Common myeloid progenitor, CD34-positive (primary cell): ENCODE measurements around the gene POU4F3.

Source experiments
- CTCF ChIA-PET: fragments of 350-600 bp; sonication (Branson Sonifier 250); formaldehyde crosslinking; loops from one replicate; lab custom pipeline; 2021; ENCODE audit warnings: antibody characterized with exemption; lab: Charles Lee
- POLR2A ChIA-PET: fragments of 350-600 bp; sonication (Branson Sonifier 250); formaldehyde crosslinking; loops from one replicate; lab custom pipeline; 2021; ENCODE audit warnings: antibody characterized with exemption; lab: Charles Lee
- DNase-seq, 3 donors: peaks; one replicate each; pipeline versions ENCODE4 v3.0.0 to v3.0.0-alpha.2; 2013
- H3K27ac ChIP-seq, 2 experiments: 1 replicate in 1 of 2; 2 replicates in 1 of 2; pipeline ENCODE4 v1.7.0; 2013; ENCODE audit warnings: inconsistent platforms in 2 of 2, low read length in 2 of 2, mild to moderate bottlenecking in 2 of 2, low read depth in 1 of 2, moderate library complexity in 1 of 2; ENCODE audit not compliant: severe bottlenecking in 2 of 2, insufficient read depth in 1 of 2, poor library complexity in 1 of 2
- H3K27me3 ChIP-seq, 5 experiments: replicated peaks in 2 of 5; 1 replicate in 3 of 5; 2 replicates in 2 of 5; pipeline versions ENCODE4 v1.6.1 to v1.7.0; 2013; ENCODE audit warnings: low read length in 4 of 5, mild to moderate bottlenecking in 2 of 5, moderate library complexity in 2 of 5, inconsistent platforms in 1 of 5; ENCODE audit not compliant: insufficient read depth in 5 of 5, control insufficient read depth in 4 of 5
- H3K36me3 ChIP-seq, 4 experiments: 1 replicate in 2 of 4; 2 replicates in 2 of 4; pipeline versions ENCODE4 v1.6.1 to v1.7.0; 2013; ENCODE audit warnings: low read length in 3 of 4, control low read depth in 1 of 4, mild to moderate bottlenecking in 1 of 4; ENCODE audit not compliant: control insufficient read depth in 4 of 4, insufficient read depth in 4 of 4
- H3K4me1 ChIP-seq, 4 experiments: 1 replicate in 3 of 4; 2 replicates in 1 of 4; pipeline versions ENCODE4 v1.6.1 to v1.7.1; 2013; ENCODE audit warnings: low read length in 3 of 4, mild to moderate bottlenecking in 3 of 4, control low read depth in 1 of 4, inconsistent platforms in 1 of 4, moderate library complexity in 1 of 4; ENCODE audit not compliant: control insufficient read depth in 4 of 4, insufficient read depth in 4 of 4; ENCODE audit errors: control extremely low read depth in 1 of 4
- H3K4me3 ChIP-seq, 7 experiments: 1 replicate in 4 of 7; 2 replicates in 3 of 7; pipeline versions ENCODE4 v1.5.1 to v1.7.0; 2013; ENCODE audit warnings: mild to moderate bottlenecking in 7 of 7, low read length in 6 of 7, moderate library complexity in 6 of 7, inconsistent platforms in 2 of 7, low read depth in 2 of 7, control low read depth in 1 of 7; ENCODE audit not compliant: insufficient read depth in 4 of 7, control insufficient read depth in 1 of 7; ENCODE audit errors: extremely low read depth in 1 of 7
- H3K9me3 ChIP-seq, 5 experiments: 1 replicate in 4 of 5; 2 replicates in 1 of 5; pipeline versions ENCODE4 v1.6.1 to v1.7.1; 2013; ENCODE audit warnings: low read length in 4 of 5, mild to moderate bottlenecking in 2 of 5, inconsistent platforms in 1 of 5, low read depth in 1 of 5, moderate library complexity in 1 of 5; ENCODE audit not compliant: control insufficient read depth in 4 of 5, insufficient read depth in 2 of 5; ENCODE audit errors: control extremely low read depth in 1 of 5
- WGBS: methylation state at CpG from one replicate; pipeline ENCODE4 v1.1.5; 2013; ENCODE audit not compliant: insufficient coverage; 5-methylcytosine and 5-hydroxymethylcytosine counted together

POU4F3 gene

DNA sequence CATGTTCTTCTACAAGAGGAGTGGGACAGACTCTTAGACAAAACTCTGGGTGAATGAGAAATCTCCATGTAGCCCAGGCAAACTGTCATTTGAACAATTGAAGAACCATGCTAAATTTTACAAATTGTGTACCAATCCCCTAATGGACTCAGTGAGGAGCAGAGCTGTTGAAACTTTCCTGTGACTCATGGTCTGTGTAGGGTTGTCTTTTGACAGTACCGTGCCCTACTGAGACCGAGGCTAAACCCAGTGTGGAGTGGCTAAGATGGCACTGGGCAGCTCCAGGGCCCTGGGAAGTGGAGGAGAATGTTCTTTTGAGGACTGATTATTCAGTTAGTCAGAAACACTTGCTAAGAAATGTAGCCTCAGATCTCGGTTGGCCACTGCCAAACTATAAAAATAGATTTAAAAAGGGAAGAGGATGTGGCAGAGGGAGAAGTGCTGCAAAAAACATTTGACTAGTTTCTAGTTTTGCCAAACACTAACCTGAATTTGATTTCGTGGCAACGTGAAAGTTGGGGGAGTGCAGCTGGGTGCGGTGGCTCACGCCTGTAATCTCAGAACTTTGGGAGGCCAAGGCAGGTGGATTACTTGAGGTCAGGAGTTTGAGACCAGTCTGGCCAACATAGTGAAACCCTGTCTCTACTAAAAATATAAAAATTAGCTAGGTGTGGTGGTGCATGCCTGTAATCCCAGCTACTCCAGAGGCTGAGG is 24.7 kb downstream of the POU4F3 start:
- CTCF ChIA-PET, result no interaction called here
- no peak overlapping the region for H3K27ac ChIP-seq
- H3K4me3 ChIP-seq, result no peak overlapping the region
- 16% methylated on average over 5 of the region's 7 CpGs for WGBS
- H3K9me3 ChIP-seq, result no peaks in the 10 kb centered on the region
- peaks cover 0 to 5% (median 0%) of the 10 kb centered on the region in 5 experiments for H3K27me3 ChIP-seq
- peak in 2 of 3 donors; percentile 31 to 42 for DNase-seq
- H3K4me1 ChIP-seq, result peaks cover 0 to 9% (median 6%) of the 10 kb centered on the region in 4 experiments
- H3K36me3 ChIP-seq, result no peaks in the 10 kb centered on the region
- POLR2A ChIA-PET, result no interaction called here

DNA sequence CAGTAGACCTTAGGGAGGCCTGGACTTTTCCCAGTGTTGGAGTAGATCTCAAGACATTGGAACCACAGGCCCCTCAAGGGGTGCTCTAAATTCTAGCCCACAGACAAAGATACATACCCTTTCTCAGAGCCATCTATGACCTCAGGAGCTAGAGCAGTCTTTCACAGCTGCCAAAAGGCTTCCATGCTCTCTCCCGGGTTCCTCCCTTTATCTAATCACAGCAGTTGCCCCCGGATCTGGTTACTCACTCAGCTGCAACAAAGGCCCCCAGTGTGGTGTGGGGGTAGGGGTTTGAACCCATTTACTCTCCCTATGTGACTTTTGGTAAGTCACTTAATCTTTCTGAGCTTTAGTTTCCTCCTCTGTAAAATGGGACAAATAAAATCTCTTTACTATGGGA is 27.0 kb downstream of the POU4F3 start:
- DNase-seq, result no peak
- no peaks in the 10 kb centered on the region for H3K36me3 ChIP-seq
- H3K27ac ChIP-seq, result no peak overlapping the region
- H3K27me3 ChIP-seq, result peaks cover 0 to 4% (median 0%) of the 10 kb centered on the region in 5 experiments
- no CpG with 5 or more reads among the region's 2 CpGs for WGBS
- ChIA-PET CTCF (interaction anchor here (0.9 to 2.1 kb wide), 2 partner anchors 12 to 22 kb away, joined by 3 to 5 read pairs; no protein-coding TSS in a partner anchor), POLR2A (no interaction called here)
- no peak overlapping the region for H3K4me3 ChIP-seq
- no peaks in the 10 kb centered on the region for H3K9me3 ChIP-seq
- H3K4me1 ChIP-seq, result peaks cover 0 to 9% (median 6%) of the 10 kb centered on the region in 4 experiments

DNA sequence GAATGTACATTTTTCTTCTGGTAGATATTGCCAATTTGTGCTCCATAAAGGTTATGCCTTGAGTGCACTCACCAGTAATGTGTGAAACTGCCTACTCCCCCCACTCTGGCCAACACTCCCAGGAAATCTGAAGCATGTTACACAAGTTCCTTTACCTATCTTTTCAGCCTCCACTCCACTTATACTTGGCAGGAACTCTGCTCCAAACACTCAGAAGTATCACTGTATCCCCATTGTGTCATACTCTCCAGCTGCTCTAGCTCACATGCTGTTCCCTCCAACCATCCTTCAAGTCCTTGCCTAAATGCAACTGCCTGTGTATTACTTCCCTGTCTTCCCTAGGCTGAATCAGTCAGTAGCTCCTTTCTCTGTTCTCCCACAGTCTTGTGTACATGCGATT is 28.3 kb downstream of the POU4F3 start:
- Histone ChIP-seq H3K36me3 (no peaks in the 10 kb centered on the region), H3K27ac (no peak overlapping the region), H3K9me3 (no peaks in the 10 kb centered on the region), H3K27me3 (peaks cover 0 to 4% (median 0%) of the 10 kb centered on the region in 5 experiments), H3K4me3 (no peak overlapping the region), H3K4me1 (peaks cover 0 to 9% (median 6%) of the 10 kb centered on the region in 4 experiments)
- no CpG with 5 or more reads among the region's 1 CpG for whole genome bisulfite sequencing
- ChIA-PET CTCF (no interaction called here), POLR2A (no interaction called here)
- no peak for DNase-seq

DNA sequence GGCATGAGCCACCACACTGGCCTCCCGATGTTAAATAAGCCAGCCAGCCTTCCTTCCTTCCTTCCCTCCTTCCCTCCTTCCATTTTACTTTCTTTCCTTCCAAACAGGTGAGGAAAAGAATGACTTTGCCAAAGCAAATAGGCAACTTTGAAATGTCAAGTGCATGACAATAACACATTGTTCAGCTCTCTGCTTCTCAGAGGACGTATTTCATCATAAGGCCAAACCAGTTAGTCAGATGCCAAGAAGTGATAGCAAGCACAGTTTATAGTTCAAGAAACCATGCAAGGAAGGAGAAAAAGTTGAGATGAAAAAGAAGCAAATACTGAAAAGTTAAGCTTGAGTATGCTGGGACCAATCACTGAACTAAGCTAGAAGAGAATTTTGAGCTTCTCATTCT is 29.5 kb downstream of the POU4F3 start:
- POLR2A ChIA-PET, result no interaction called here
- CTCF ChIA-PET, result interaction anchor here (0.5 to 1.0 kb wide), 2 partner anchors 49 to 52 kb away, joined by 3 to 4 read pairs; no protein-coding TSS in a partner anchor
- DNase-seq, result no peak
- Histone ChIP-seq H3K4me3 (no peak overlapping the region), H3K9me3 (no peaks in the 10 kb centered on the region), H3K36me3 (no peaks in the 10 kb centered on the region), H3K27ac (no peak overlapping the region), H3K27me3 (peaks cover 0 to 4% (median 0%) of the 10 kb centered on the region in 5 experiments), H3K4me1 (peaks cover 0 to 6% (median 3%) of the 10 kb centered on the region in 4 experiments)
- WGBS, result 64% methylated on average over 1 of the region's 2 CpGs

DNA sequence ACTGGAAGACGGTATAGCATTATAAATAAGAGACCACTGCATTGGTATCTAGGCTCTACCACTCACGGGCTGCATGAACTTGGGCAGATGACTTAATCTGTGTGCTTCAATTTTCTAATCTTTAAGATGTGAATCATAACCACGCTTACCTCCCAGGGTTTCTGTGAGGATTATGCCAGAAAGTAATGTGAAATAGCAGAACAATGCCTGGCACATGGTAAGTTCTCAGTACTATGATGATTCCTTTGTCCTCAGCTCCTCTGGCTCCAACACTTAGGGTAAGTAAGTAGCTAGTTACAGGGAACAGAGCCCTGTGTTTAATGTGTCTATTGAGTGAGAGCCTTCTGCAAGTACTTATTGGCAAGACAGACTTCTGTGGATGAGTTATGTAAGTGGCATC is 31.1 kb downstream of the POU4F3 start:
- DNase-seq, result no peak
- WGBS, result 100% methylated on average over 3 of the region's 3 CpGs
- ChIA-PET CTCF (no interaction called here), POLR2A (no interaction called here)
- H3K9me3 ChIP-seq, result no peaks in the 10 kb centered on the region
- H3K27ac ChIP-seq, result no peak overlapping the region
- no peaks in the 10 kb centered on the region for H3K36me3 ChIP-seq
- H3K27me3 ChIP-seq, result peaks cover 0 to 6% (median 0%) of the 10 kb centered on the region in 5 experiments
- H3K4me1 ChIP-seq, result no peaks in the 10 kb centered on the region
- H3K4me3 ChIP-seq, result no peak overlapping the region

DNA sequence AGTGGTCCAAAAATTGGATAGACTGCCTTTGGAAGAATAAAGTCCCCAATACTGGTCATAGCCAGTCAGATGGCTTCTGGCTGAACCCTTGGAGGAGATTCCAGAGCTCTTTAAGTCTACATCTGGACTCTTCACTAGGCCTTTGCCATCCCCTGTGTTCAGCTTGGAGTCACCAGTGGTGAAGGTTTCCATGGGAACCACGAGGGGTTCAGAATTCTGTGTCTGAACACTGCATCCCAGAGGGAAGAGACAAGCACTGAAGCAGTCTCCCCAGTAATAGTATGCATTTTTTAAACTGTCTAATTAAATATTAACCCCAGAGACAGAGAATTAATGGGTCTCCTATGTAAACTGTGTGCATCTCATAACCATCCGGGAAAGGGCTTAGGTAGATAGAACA is 38.2 kb downstream of the POU4F3 start:
- H3K4me1 ChIP-seq, result no peaks in the 10 kb centered on the region
- ChIA-PET POLR2A (interaction anchor here (0.5 kb wide), 1 partner anchor 39 kb away, joined by 8 read pairs; no protein-coding TSS in a partner anchor), CTCF (interaction anchor here (1.2 kb wide), 1 partner anchor 38 kb away, joined by 3 read pairs; no protein-coding TSS in a partner anchor)
- WGBS, result no CpG with 5 or more reads among the region's 2 CpGs
- no peak overlapping the region for H3K4me3 ChIP-seq
- no peak overlapping the region for H3K27ac ChIP-seq
- H3K27me3 ChIP-seq, result peaks cover 0 to 37% (median 14%) of the 10 kb centered on the region in 5 experiments
- peaks cover 0 to 2% (median 0%) of the 10 kb centered on the region in 5 experiments for H3K9me3 ChIP-seq
- DNase-seq, result no peak
- no peaks in the 10 kb centered on the region for H3K36me3 ChIP-seq

DNA sequence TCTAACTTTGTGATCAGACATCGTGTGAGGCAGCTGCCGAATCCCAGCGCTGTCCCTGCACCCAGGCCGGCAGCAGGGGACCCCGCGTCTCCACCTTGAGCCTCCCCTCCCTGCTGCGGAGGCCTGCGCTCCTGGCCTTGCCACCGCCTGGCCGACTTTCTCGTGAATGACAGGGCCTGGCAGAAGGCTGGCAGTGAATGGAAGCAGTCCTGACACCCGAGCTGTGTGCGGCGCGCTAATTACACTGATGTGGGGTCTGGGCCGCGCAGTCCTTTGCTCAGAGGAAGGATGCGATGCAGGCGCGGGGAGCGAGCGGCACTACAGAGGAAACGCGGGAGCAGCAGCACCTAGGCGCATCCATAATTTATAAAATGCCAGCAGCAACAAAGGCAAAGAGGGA is 40.3 kb downstream of the POU4F3 start:
- CTCF ChIA-PET, result no interaction called here
- POLR2A ChIA-PET, result no interaction called here
- H3K4me3 ChIP-seq, result no peak overlapping the region
- peaks cover 0 to 2% (median 0%) of the 10 kb centered on the region in 5 experiments for H3K9me3 ChIP-seq
- no peaks in the 10 kb centered on the region for H3K4me1 ChIP-seq
- 61% methylated on average over 22 of the region's 25 CpGs for whole genome bisulfite sequencing
- peaks cover 0 to 37% (median 12%) of the 10 kb centered on the region in 5 experiments for H3K27me3 ChIP-seq
- no peaks in the 10 kb centered on the region for H3K36me3 ChIP-seq
- no peak overlapping the region for H3K27ac ChIP-seq
- no peak for DNase-seq
